GM20431 (cell line): ENCODE data around the gene ZNF232.
"Not testable (repeated sequence)": the region's sequence is repeated elsewhere in the genome, so short reads cannot be mapped to it uniquely, and the experiment has no call there.

Experiments
- in situ Hi-C: fragments of 300-500 bp; cut with MseI, MboI; formaldehyde crosslinking; loops from one replicate; pipeline ENCODE4 v1.15.0; 2020; ENCODE audit warnings: low sequenced_read_pairs; ENCODE audit not compliant: unreplicated experiment

Gene ZNF232

GRCh38 chr17:5100832-5101231, 10.8 kb downstream of the ZNF232 start:
- in situ Hi-C loops = no loop called here

- in situ Hi-C loops = no loop called here
Observed at GRCh38 chr17:5099271-5099670, 12.4 kb downstream of the ZNF232 start.

- in situ Hi-C loops = no loop called here
Observed at GRCh38 chr17:5097101-5097834, 14.4 kb downstream of the ZNF232 start.

- in situ Hi-C loops = no loop called here
Observed at GRCh38 chr17:5096731-5097100, 15.0 kb downstream of the ZNF232 start.

GRCh38 chr17:5092218-5093010, 19.3 kb downstream of the ZNF232 start:
- in situ Hi-C loops = no loop called here

GRCh38 chr17:5080591-5080990, 31.1 kb downstream of the ZNF232 start:
- in situ Hi-C loops = no loop called here

GRCh38 chr17:5078106-5079028, 33.3 kb downstream of the ZNF232 start, which contains the start of gene ZFP3:
Gene ZFP3 (plus strand): TSS chr17:5078467. CDS start chr17:5091505, 13,038 bp downstream.
- in situ Hi-C loops = no loop called here

GRCh38 chr17:5077781-5078105, 33.9 kb downstream of the ZNF232 start:
- in situ Hi-C loops = no loop called here

GRCh38 chr17:5077275-5077674, 34.4 kb downstream of the ZNF232 start:
- in situ Hi-C loops = not testable (repeated sequence)

GRCh38 chr17:5075472-5075871, 36.2 kb downstream of the ZNF232 start:
- in situ Hi-C loops = not testable (repeated sequence)

- in situ Hi-C loops = no loop called here
Observed at GRCh38 chr17:5069724-5070123, 42.0 kb downstream of the ZNF232 start.

- in situ Hi-C loops = no loop called here
Observed at GRCh38 chr17:5068236-5068635, 43.4 kb downstream of the ZNF232 start.

- in situ Hi-C loops = no loop called here
Observed at GRCh38 chr17:5065227-5065744, 46.4 kb downstream of the ZNF232 start.
